Activated naive CD8-positive, alpha-beta T cell treated with anti-CD3 and anti-CD28 coated beads for 36 hours (primary cell): ENCODE results near the gene FBXO41. TPM values are rescaled to one million over a fixed set of nuclear protein-coding genes. Genes with fewer than 3 reads are reported as not detected.

Experiments used
- DNase-seq: peaks from one replicate; pipeline ENCODE4 v3.0.0; 2021
- H3K27ac Mint-ChIP-seq: one replicate; pipeline ENCODE4 v1.8.0; 2022; ENCODE audit warnings: mild to moderate bottlenecking, moderate library complexity, mixed read lengths
- H3K27me3 Mint-ChIP-seq: one replicate; pipeline ENCODE4 v1.8.0; 2022; ENCODE audit warnings: mild to moderate bottlenecking, mixed read lengths
- H3K36me3 Mint-ChIP-seq: one replicate; pipeline ENCODE4 v1.8.0; 2021; ENCODE audit warnings: mild to moderate bottlenecking, mixed read lengths
- H3K4me1 Mint-ChIP-seq: one replicate; pipeline ENCODE4 v1.8.0; 2021; ENCODE audit warnings: mixed read lengths
- H3K4me3 Mint-ChIP-seq: one replicate; pipeline ENCODE4 v1.8.0; 2022; ENCODE audit warnings: mild to moderate bottlenecking, moderate library complexity, mixed read lengths
- H3K9me3 Mint-ChIP-seq: one replicate; pipeline ENCODE4 v1.8.0; 2022; ENCODE audit warnings: mixed read lengths
- total RNA-seq, 2 experiments: library from RNA; stranded (reverse); gene quantifications; one replicate each; pipeline ENCODE4 v1.2.3, GENCODE V29; 2021

FBXO41 gene
- total RNA-seq = 10 to 100 TPM; 45.7 to 45.8 TPM

GRCh38 chr2:73284296-73285158 lies at the start of gene FBXO41:
Gene FBXO41, minus strand, starts transcription at chr2:73284478. Its CDS starts 14,848 bp downstream, at chr2:73269630.
- Mint-ChIP-seq H3K4me3 (peak within 1 kb of the TSS; percentile 86), H3K9me3 (no peaks in the 10 kb centered on the region), H3K36me3 (peaks cover 15% of the 10 kb centered on the region), H3K27ac (peak within 1 kb of the TSS; percentile 86), H3K4me1 (peaks cover 24% of the 10 kb centered on the region), H3K27me3 (peaks cover 15% of the 10 kb centered on the region)
- peak; percentile 87 for DNase-seq

GRCh38 chr2:73334045-73334444 lies 49.8 kb upstream of the FBXO41 start:
- Mint-ChIP-seq H3K4me3 (no peak overlapping the region), H3K27me3 (peaks cover 12% of the 10 kb centered on the region), H3K27ac (no peak overlapping the region), H3K4me1 (peaks cover 2% of the 10 kb centered on the region), H3K36me3 (no peaks in the 10 kb centered on the region), H3K9me3 (peaks cover 14% of the 10 kb centered on the region)
- DNase-seq = no peak

GRCh38 chr2:73333564-73333963 lies 49.3 kb upstream of the FBXO41 start:
- Mint-ChIP-seq H3K27ac (no peak overlapping the region), H3K27me3 (peaks cover 12% of the 10 kb centered on the region), H3K9me3 (peaks cover 14% of the 10 kb centered on the region), H3K4me1 (peaks cover 2% of the 10 kb centered on the region), H3K36me3 (no peaks in the 10 kb centered on the region), H3K4me3 (no peak overlapping the region)
- no peak for DNase-seq

- no peak for DNase-seq
- Mint-ChIP-seq H3K27ac (no peak overlapping the region), H3K27me3 (peaks cover 35% of the 10 kb centered on the region), H3K4me1 (peaks cover 3% of the 10 kb centered on the region), H3K9me3 (no peaks in the 10 kb centered on the region), H3K4me3 (no peak overlapping the region), H3K36me3 (no peaks in the 10 kb centered on the region)
Measured at GRCh38 chr2:73324126-73324725, 39.9 kb upstream of the FBXO41 start.

GRCh38 chr2:73323551-73323950 lies 39.3 kb upstream of the FBXO41 start:
- Mint-ChIP-seq H3K36me3 (no peaks in the 10 kb centered on the region), H3K27me3 (peaks cover 35% of the 10 kb centered on the region), H3K4me1 (peaks cover 3% of the 10 kb centered on the region), H3K27ac (no peak overlapping the region), H3K9me3 (no peaks in the 10 kb centered on the region), H3K4me3 (no peak overlapping the region)
- no peak for DNase-seq

- Mint-ChIP-seq H3K4me1 (no peaks in the 10 kb centered on the region), H3K27ac (no peak overlapping the region), H3K27me3 (peaks cover 15% of the 10 kb centered on the region), H3K9me3 (peaks cover 4% of the 10 kb centered on the region), H3K4me3 (no peak overlapping the region), H3K36me3 (no peaks in the 10 kb centered on the region)
- no peak for DNase-seq
Measured at GRCh38 chr2:73314441-73314840, 30.2 kb upstream of the FBXO41 start.

- peaks cover 4% of the 10 kb centered on the region for H3K9me3 Mint-ChIP-seq
- no peak for DNase-seq
- no peaks in the 10 kb centered on the region for H3K36me3 Mint-ChIP-seq
- no peak overlapping the region for H3K4me3 Mint-ChIP-seq
- no peak overlapping the region for H3K27ac Mint-ChIP-seq
- peaks cover 19% of the 10 kb centered on the region for H3K27me3 Mint-ChIP-seq
- no peaks in the 10 kb centered on the region for H3K4me1 Mint-ChIP-seq
Measured at GRCh38 chr2:73307720-73308119, 23.4 kb upstream of the FBXO41 start.

- DNase-seq = no peak
- Mint-ChIP-seq H3K27me3 (peaks cover 45% of the 10 kb centered on the region), H3K4me3 (no peak overlapping the region), H3K27ac (no peak overlapping the region), H3K36me3 (no peaks in the 10 kb centered on the region), H3K4me1 (no peaks in the 10 kb centered on the region), H3K9me3 (no peaks in the 10 kb centered on the region)
Measured at GRCh38 chr2:73301636-73302035, 17.4 kb upstream of the FBXO41 start.

- Mint-ChIP-seq H3K27ac (no peak overlapping the region), H3K9me3 (no peaks in the 10 kb centered on the region), H3K27me3 (peaks cover 52% of the 10 kb centered on the region), H3K4me1 (no peaks in the 10 kb centered on the region), H3K36me3 (no peaks in the 10 kb centered on the region), H3K4me3 (no peak overlapping the region)
- DNase-seq = no peak
Measured at GRCh38 chr2:73300926-73301325, 16.6 kb upstream of the FBXO41 start.

- H3K4me3 Mint-ChIP-seq = no peak overlapping the region
- no peak overlapping the region for H3K27ac Mint-ChIP-seq
- no peaks in the 10 kb centered on the region for H3K36me3 Mint-ChIP-seq
- H3K27me3 Mint-ChIP-seq = peaks cover 71% of the 10 kb centered on the region
- H3K4me1 Mint-ChIP-seq = peaks cover 2% of the 10 kb centered on the region
- DNase-seq = no peak
- H3K9me3 Mint-ChIP-seq = no peaks in the 10 kb centered on the region
Measured at GRCh38 chr2:73297586-73297985, 13.3 kb upstream of the FBXO41 start.

GRCh38 chr2:73297151-73297559 lies 12.9 kb upstream of the FBXO41 start:
- DNase-seq = no peak
- no peaks in the 10 kb centered on the region for H3K9me3 Mint-ChIP-seq
- H3K27me3 Mint-ChIP-seq = peaks cover 75% of the 10 kb centered on the region
- H3K4me3 Mint-ChIP-seq = no peak overlapping the region
- H3K27ac Mint-ChIP-seq = no peak overlapping the region
- H3K4me1 Mint-ChIP-seq = peaks cover 3% of the 10 kb centered on the region
- H3K36me3 Mint-ChIP-seq = no peaks in the 10 kb centered on the region

- Mint-ChIP-seq H3K27ac (no peak overlapping the region), H3K9me3 (no peaks in the 10 kb centered on the region), H3K4me3 (no peak overlapping the region), H3K36me3 (no peaks in the 10 kb centered on the region), H3K27me3 (peaks cover 78% of the 10 kb centered on the region), H3K4me1 (peaks cover 8% of the 10 kb centered on the region)
- no peak for DNase-seq
Measured at GRCh38 chr2:73295751-73296400, 11.6 kb upstream of the FBXO41 start.

GRCh38 chr2:73294239-73294638 lies 10.0 kb upstream of the FBXO41 start:
- DNase-seq = no peak

GRCh38 chr2:73293534-73294171 lies 9.4 kb upstream of the FBXO41 start, which contains the start of gene EGR4:
Gene EGR4, minus strand, starts transcription at chr2:73293548. Its CDS starts 231 bp downstream, at chr2:73293317.
- H3K4me1 Mint-ChIP-seq = peaks cover 10% of the 10 kb centered on the region
- DNase-seq = peak; percentile 91
- H3K27ac Mint-ChIP-seq = no peak within 1 kb of the TSS

More at GRCh38 chr2:73294239-73294638, 10.0 kb upstream of the FBXO41 start:
- Mint-ChIP-seq H3K9me3 (no peaks in the 10 kb centered on the region), H3K27me3 (peaks cover 77% of the 10 kb centered on the region), H3K4me1 (peaks cover 10% of the 10 kb centered on the region), H3K36me3 (no peaks in the 10 kb centered on the region), H3K27ac (no peak overlapping the region), H3K4me3 (no peak overlapping the region)

More at GRCh38 chr2:73293534-73294171, 9.4 kb upstream of the FBXO41 start, which contains the start of gene EGR4:
- Mint-ChIP-seq H3K4me3 (peak within 1 kb of the TSS; percentile 73), H3K9me3 (no peaks in the 10 kb centered on the region), H3K36me3 (no peaks in the 10 kb centered on the region), H3K27me3 (peaks cover 81% of the 10 kb centered on the region)
